DND-41 (cell line): Measurements from ENCODE around the gene ESR2.

ENCODE experiments used
- CTCF ChIP-seq: IDR thresholded peaks from 2 replicates; pipeline ENCODE4 v1.5.1; 2012; ENCODE audit warnings: borderline replicate concordance, low read length, moderate library complexity, mild to moderate bottlenecking; ENCODE audit not compliant: poor library complexity, severe bottlenecking; ENCODE audit errors: extremely low read depth
- EZH2 ChIP-seq: IDR thresholded peaks from 3 replicates; pipeline ENCODE4 v1.6.1; 2012; ENCODE audit warnings: borderline replicate concordance, low read depth, mild to moderate bottlenecking, moderate library complexity, low read length, inconsistent platforms; ENCODE audit not compliant: severe bottlenecking

GRCh38 chr14:64137657-64138290, 156.4 kb downstream of the ESR2 start:
- no peak for TF ChIP-seq CTCF
- TF ChIP-seq EZH2 = no peak
